ENCODE data around the gene ERI3. TPM values are rescaled to one million over a fixed set of nuclear protein-coding genes. Genes with fewer than 3 reads are reported as not detected.

The ERI3 gene
- total RNA-seq, 1 donor from 2014 or later: 39.3 TPM

GRCh38 chr1:44200336-44200735 is 154.7 kb downstream of the ERI3 start:
- Histone ChIP-seq H3K4me3 (no peak overlapping the region), H3K9me3 (no peaks in the 10 kb centered on the region), H3K27me3 (no peaks in the 10 kb centered on the region), H3K4me1 (no peaks in the 10 kb centered on the region), H3K36me3 (no peaks in the 10 kb centered on the region), H3K27ac (no peak overlapping the region)
- intact Hi-C loops (cut with DNase I): no loop called here
- no peak for DNase-seq (ENCODE audit: extremely low spot score in 2 of 2)
- no peak for TF ChIP-seq POLR2A (IDR thresholded peaks at IDR 0.05)
- no peak for TF ChIP-seq POLR2AphosphoS5 (IDR thresholded peaks at IDR 0.05; ENCODE audit: insufficient read depth in 1 of 2, low read depth in 1 of 2)
- no peak for TF ChIP-seq CTCF (IDR thresholded peaks at IDR 0.05)

GRCh38 chr1:44174630-44175029 is 180.4 kb downstream of the ERI3 start:
- no peaks in the 10 kb centered on the region for H3K36me3 ChIP-seq
- DNase-seq (ENCODE audit: extremely low spot score in 2 of 2): no peak
- intact Hi-C loops (cut with DNase I): no loop called here
- no peak for TF ChIP-seq CTCF (IDR thresholded peaks at IDR 0.05)
- TF ChIP-seq POLR2AphosphoS5 (IDR thresholded peaks at IDR 0.05; ENCODE audit: insufficient read depth in 1 of 2, low read depth in 1 of 2): no peak
- no peak for TF ChIP-seq POLR2A (IDR thresholded peaks at IDR 0.05)
- no peaks in the 10 kb centered on the region for H3K9me3 ChIP-seq
- no peaks in the 10 kb centered on the region for H3K27me3 ChIP-seq
- no peak overlapping the region for H3K27ac ChIP-seq
- H3K4me3 ChIP-seq: no peak overlapping the region
- H3K4me1 ChIP-seq: no peaks in the 10 kb centered on the region

Small RNA genes within 50 kb of the gene (small RNA-seq; reads per million reads assigned to genes)
- not detected for gene AL035417.1
- not detected for gene RNU6-369P

Other genes with a start within 250 kb of the ERI3 start
- 0.25 TPM for gene KLF17, start 236.4 kb downstream of the ERI3 start, total RNA-seq
- gene KLF18, start 213.6 kb downstream of the ERI3 start, total RNA-seq: not detected
- 52.3 TPM for gene DMAP1, start 141.8 kb downstream of the ERI3 start, total RNA-seq
- gene RNF220, start 50.0 kb upstream of the ERI3 start, total RNA-seq: 52.5 TPM

All from vagina (tissue), 2 donors.